Testis (tissue), 3 donors: ENCODE data around the gene KLK8. TPM values are rescaled to one million over a fixed set of nuclear protein-coding genes. Genes with fewer than 3 reads are reported as not detected.

ENCODE experiments used
- DNase-seq: peaks from one replicate; pipeline ENCODE4 v3.0.0-alpha.2; 2019
- H3K27ac ChIP-seq, 2 donors: fragments of 200-600 bp; sonication (generic); one replicate each; pipeline ENCODE4 v1.5.1; 2019
- H3K27me3 ChIP-seq: fragments of 200-600 bp; sonication (generic); one replicate; pipeline ENCODE4 v1.5.1; 2019
- H3K36me3 ChIP-seq: fragments of 200-600 bp; sonication (generic); one replicate; pipeline ENCODE4 v1.5.1; 2017; ENCODE audit warnings: low read depth; ENCODE audit errors: missing control alignments
- H3K4me1 ChIP-seq: fragments of 200-600 bp; sonication (generic); one replicate; pipeline ENCODE4 v1.5.1; 2019
- H3K4me3 ChIP-seq, 2 donors: fragments of 200-600 bp; sonication (generic); one replicate each; pipeline ENCODE4 v1.5.1; 2017 to 2019
- H3K9me3 ChIP-seq: fragments of 200-600 bp; sonication (generic); one replicate; pipeline ENCODE4 v1.5.1; 2017
- POLR2A ChIP-seq: fragments of 450-650 bp; IDR thresholded peaks from one replicate; pipeline ENCODE4 v1.6.1; 2017; ENCODE audit warnings: antibody characterized with exemption, mild to moderate bottlenecking, moderate library complexity
- WGBS, 2 donors: methylation state at CpG; one replicate each; pipeline ENCODE4 v1.1.5; 2018; 5-methylcytosine and 5-hydroxymethylcytosine counted together
- intact Hi-C: fragments of 100-400 bp; cut with DNase I; formaldehyde crosslinking; loops from one replicate; pipeline ENCODE4 v1.15.1; 2023; ENCODE audit warnings: low total_unique reads
- polyA plus RNA-seq: library from polyadenylated mRNA; stranded (reverse); fragments of 350-450 nt; fragmentation: Illumina TruSeq; extraction: RNeasy Lipid Tissue Mini Kit (QIAGEN cat#74804); gene quantifications from one replicate; pipeline ENCODE4 v1.2.3, GENCODE V29; 2014; ENCODE audit warnings: low read depth, low replicate concordance; ENCODE audit not compliant: insufficient read depth
- total RNA-seq, 2 donors: library from RNA; depleted of rRNA; stranded (reverse); fragments of >200 nt; gene quantifications; one replicate each; pipeline ENCODE4 v1.2.3, GENCODE V29; 2016
- TF ChIP-seq, protein P1 (sequence below), 3 experiments: fragments of 450-650 bp in 2 of 3; fragments of 200-600 bp in 1 of 3; sonication (generic) in 1 of 3; IDR thresholded peaks; one replicate each; pipeline ENCODE4 v1.5.1; 2016 to 2019; ENCODE audit warnings: antibody characterized with exemption in 3 of 3, mild to moderate bottlenecking in 2 of 3, moderate library complexity in 1 of 3

Gene KLK8
- total and polyA plus RNA-seq, 3 donors from 2014 or later = 2.7 to 4.9 (median 2.9) TPM

DNA sequence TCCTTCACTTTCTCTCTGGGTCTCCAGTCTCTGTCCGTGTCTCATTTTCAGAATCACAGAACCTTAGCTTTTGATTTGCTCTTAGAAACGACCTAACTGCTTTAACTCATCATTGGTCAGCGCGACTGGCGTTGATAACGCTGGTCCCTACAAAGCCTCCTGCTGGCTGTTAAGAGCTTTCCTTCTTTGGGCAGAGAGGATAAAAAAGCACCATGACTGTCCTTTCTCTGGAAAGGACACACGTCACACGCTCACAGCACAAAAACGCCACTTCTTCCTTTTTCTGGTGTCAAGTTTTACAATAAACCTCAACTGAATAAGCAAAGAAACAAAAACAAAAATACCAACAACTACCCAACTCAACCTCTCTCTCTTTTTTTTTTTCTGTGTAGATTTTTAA is 35.1 kb upstream of the KLK8 start:
- no peak overlapping the region for H3K27ac ChIP-seq
- H3K4me1 ChIP-seq = no peaks in the 10 kb centered on the region
- H3K4me3 ChIP-seq = no peak overlapping the region
- no peaks in the 10 kb centered on the region for H3K9me3 ChIP-seq
- no peaks in the 10 kb centered on the region for H3K27me3 ChIP-seq
- no peak for DNase-seq
- no peaks in the 10 kb centered on the region for H3K36me3 ChIP-seq
- TF ChIP-seq, protein P1, sequence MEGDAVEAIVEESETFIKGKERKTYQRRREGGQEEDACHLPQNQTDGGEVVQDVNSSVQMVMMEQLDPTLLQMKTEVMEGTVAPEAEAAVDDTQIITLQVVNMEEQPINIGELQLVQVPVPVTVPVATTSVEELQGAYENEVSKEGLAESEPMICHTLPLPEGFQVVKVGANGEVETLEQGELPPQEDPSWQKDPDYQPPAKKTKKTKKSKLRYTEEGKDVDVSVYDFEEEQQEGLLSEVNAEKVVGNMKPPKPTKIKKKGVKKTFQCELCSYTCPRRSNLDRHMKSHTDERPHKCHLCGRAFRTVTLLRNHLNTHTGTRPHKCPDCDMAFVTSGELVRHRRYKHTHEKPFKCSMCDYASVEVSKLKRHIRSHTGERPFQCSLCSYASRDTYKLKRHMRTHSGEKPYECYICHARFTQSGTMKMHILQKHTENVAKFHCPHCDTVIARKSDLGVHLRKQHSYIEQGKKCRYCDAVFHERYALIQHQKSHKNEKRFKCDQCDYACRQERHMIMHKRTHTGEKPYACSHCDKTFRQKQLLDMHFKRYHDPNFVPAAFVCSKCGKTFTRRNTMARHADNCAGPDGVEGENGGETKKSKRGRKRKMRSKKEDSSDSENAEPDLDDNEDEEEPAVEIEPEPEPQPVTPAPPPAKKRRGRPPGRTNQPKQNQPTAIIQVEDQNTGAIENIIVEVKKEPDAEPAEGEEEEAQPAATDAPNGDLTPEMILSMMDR (IDR thresholded peaks at IDR 0.05) = no peak
- TF ChIP-seq POLR2A = no peak
- intact Hi-C loops = no loop called here
- WGBS, 2 donors = 63 to 64% methylated on average over 9 of the region's 9 CpGs

DNA sequence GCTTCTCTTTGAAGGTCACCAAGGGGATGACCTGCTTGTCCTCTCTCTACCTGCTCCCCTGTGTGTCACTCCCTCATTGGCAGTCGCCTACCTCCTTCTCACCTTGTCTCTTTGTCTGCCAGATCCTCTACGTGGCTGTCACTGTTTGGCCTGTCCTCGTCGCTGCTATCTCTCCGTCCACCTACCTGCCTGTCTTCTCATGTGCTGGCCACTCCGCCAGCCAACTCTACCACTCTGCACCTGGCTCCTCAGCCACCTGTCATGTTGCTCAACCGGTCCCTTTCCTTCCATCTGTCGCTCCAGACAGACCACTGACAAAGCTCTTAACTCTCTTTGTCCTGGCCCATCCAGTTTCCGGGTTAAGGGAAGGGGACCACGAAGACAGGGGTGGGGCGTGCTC is 33.3 kb upstream of the KLK8 start, which contains the start of gene KLK12:
Gene KLK12 (minus strand): TSS at position 299 of the 400 bp plus-strand sequence. CDS start 381 bp downstream, outside the sequence.
- Histone ChIP-seq H3K27ac (no peak within 1 kb of the TSS), H3K36me3 (no peaks in the 10 kb centered on the region), H3K4me3 (no peak within 1 kb of the TSS), H3K4me1 (no peaks in the 10 kb centered on the region), H3K27me3 (no peaks in the 10 kb centered on the region), H3K9me3 (no peaks in the 10 kb centered on the region)
- WGBS, 2 donors = 63% methylated on average over 11 of the region's 11 CpGs
- intact Hi-C loops = no loop called here
- no peak for TF ChIP-seq POLR2A
- no peak for DNase-seq

DNA sequence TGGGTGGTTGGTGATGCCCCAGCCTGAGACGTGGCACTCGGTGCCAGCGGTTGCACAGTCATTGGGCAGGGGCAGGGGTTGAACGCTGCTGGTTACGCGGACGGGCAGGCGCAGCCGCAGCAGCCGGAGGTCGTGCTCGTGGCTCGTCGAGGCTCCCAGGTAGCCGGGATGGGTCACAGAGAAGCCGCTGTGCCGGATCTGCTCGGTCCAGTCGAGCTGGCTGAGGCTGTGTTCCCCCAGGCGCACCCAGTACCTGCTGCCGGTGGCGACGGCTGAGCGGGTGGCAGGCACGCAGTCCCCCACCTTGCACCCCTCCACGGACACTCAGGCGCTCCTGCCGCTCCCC is 30.4 kb upstream of the KLK8 start:
- DNase-seq = no peak
- intact Hi-C loops = no loop called here
- Histone ChIP-seq H3K4me3 (no peak overlapping the region), H3K27ac (no peak overlapping the region), H3K36me3 (no peaks in the 10 kb centered on the region), H3K27me3 (no peaks in the 10 kb centered on the region), H3K9me3 (no peaks in the 10 kb centered on the region), H3K4me1 (peaks cover 10% of the 10 kb centered on the region)
- 88% methylated on average over 17 to 25 of the region's 28 CpGs for WGBS, 2 donors
- TF ChIP-seq POLR2A = no peak
- TF ChIP-seq, protein P1 (IDR thresholded peaks at IDR 0.05) = no peak

DNA sequence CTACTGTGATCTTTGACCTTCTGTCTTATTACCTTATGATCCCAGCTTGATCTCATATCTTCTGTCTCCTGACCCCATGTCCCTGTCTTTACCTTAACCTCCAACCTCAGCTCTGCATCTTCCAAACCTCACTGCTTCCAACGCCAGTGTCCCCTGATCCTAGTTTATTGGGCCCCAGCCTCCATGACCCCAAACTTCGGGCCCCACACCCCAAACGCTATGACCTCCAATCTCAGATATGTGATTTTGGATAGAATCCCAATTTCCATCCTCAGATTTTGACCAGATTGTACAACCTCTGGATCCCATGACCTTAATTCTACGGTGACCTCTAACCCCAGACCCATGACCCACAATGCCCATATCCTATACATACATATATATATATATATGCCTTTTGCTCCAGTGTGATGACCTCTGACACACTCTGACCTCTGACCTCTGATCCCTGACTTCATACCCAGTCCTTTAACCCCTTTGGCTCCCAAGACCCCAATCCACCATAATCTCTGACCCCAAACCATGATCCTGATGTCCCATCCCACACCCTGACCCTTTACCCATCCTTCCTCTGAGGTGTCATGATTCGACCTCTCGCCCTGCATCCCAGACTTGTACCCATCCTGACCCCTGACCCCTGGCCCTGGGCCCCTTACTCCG is 29.9 kb upstream of the KLK8 start:
- Histone ChIP-seq H3K27ac (no peak overlapping the region), H3K36me3 (no peaks in the 10 kb centered on the region), H3K4me1 (peaks cover 15% of the 10 kb centered on the region), H3K9me3 (no peaks in the 10 kb centered on the region), H3K27me3 (no peaks in the 10 kb centered on the region), H3K4me3 (no peak overlapping the region)
- intact Hi-C loops = no loop called here
- DNase-seq = no peak
- WGBS, 2 donors = 83 to 93% methylated on average over 7 of the region's 7 CpGs
- TF ChIP-seq POLR2A = no peak
- TF ChIP-seq, protein P1 (IDR thresholded peaks at IDR 0.05) = no peak

DNA sequence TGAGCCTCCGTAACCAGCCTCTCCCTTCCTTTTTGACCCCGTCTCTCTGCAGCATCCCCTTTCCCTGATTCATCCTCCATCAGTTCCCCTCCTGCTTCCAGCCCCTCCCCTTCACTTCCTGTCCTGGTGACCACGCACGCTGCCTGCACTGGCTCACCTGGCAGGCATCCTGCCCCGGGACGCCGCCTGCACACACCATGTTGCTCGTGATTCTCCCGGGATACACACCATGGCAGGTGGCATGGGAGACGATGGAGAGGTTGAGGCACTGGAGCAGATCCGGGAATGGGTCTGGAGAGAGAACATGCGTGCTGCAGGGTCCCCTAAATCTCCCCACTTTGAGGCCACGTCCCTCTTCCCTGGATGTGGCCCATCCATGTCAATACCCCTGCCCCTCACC is 29.2 kb upstream of the KLK8 start:
- 63 to 70% methylated on average over 13 of the region's 13 CpGs for WGBS, 2 donors
- Histone ChIP-seq H3K27ac (no peak overlapping the region), H3K9me3 (no peaks in the 10 kb centered on the region), H3K4me3 (no peak overlapping the region), H3K36me3 (no peaks in the 10 kb centered on the region), H3K27me3 (no peaks in the 10 kb centered on the region), H3K4me1 (peaks cover 22% of the 10 kb centered on the region)
- intact Hi-C loops = no loop called here
- TF ChIP-seq POLR2A = no peak
- TF ChIP-seq, protein P1 (IDR thresholded peaks at IDR 0.05) = no peak
- no peak for DNase-seq
